ENCODE data around the gene DNAH8.
"Not testable (repeated sequence)": the region's sequence is repeated elsewhere in the genome, so short reads cannot be mapped to it uniquely, and the experiment has no call there.

Gene DNAH8

GRCh38 chr6:38697846-38698245, 17.3 kb upstream of the DNAH8 start:
- DNase-seq (ENCODE audit: low read depth in 2 of 3, low spot score in 1 of 3) = no peak

DNA sequence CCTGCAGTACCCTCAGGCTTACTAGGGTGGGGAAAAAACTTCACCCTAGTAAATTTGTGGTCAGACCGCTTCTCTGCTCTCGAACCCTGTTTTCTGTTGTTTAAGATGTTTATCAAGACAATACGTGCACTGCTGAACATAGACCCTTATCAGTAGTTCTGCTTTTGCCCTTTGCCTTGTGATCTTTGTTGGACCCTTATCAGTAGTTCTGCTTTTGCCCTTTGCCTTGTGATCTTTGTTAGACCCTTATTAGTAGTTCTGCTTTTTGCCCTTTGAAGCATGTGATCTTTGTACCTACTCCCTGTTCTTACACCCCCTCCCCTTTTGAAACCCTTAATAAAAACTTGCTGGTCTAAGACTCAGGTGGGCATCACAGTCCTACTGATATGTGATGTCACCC, 15.4 kb upstream of the DNAH8 start:
- not testable (repeated sequence) for DNase-seq (ENCODE audit: low read depth in 2 of 3, low spot score in 1 of 3)

GRCh38 chr6:38701551-38701950, 13.6 kb upstream of the DNAH8 start:
- DNase-seq (ENCODE audit: low read depth in 2 of 3, low spot score in 1 of 3) = no peak

DNA sequence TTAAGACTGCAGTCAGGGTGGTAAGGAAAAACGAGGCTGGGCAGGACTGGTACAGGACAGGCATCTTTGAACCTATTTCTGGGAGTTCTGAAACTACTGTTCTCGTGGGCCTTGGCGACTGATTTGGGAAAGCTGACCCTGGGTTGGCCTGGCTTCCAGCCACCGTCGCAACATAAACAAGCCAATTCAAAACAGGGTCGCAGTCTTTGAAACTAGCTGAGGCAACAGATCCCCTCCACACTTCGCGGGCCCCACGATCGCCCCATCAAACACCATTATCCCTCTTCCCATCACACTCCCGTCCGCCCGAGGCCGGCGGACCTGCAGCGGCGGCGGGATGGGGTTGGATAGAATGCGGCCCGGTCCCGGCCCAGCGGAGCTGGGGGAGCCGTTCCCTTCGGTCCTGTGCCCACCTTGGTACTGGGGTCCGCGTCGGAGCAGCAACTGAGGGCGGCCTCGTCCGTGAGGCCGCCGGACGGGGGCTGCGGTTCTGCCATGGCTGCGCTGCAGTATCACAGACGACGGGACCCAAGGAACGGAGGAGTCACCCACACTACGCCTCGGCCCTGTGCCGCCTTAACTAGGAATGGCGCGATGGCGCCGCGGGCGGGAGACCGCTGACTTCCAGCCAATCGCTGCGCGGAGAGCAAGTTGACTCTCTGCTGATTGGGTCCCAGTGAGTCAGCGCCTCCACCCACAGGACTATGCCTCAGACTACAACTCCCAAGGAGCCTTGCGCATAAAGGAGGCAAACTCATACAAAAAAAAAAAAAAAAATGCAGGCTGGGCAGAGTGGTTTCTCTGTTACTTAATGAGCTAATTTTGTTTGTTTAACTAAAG, 12.3 kb upstream of the DNAH8 start, which contains the start of gene GLO1:
Gene GLO1 (minus strand): TSS at position 588 of the 840 bp plus-strand sequence. CDS start 91 bp downstream, at position 497.
- DNase-seq (ENCODE audit: low read depth in 2 of 3, low spot score in 1 of 3) = peak; percentile 93 to 96 (median 95)

DNA sequence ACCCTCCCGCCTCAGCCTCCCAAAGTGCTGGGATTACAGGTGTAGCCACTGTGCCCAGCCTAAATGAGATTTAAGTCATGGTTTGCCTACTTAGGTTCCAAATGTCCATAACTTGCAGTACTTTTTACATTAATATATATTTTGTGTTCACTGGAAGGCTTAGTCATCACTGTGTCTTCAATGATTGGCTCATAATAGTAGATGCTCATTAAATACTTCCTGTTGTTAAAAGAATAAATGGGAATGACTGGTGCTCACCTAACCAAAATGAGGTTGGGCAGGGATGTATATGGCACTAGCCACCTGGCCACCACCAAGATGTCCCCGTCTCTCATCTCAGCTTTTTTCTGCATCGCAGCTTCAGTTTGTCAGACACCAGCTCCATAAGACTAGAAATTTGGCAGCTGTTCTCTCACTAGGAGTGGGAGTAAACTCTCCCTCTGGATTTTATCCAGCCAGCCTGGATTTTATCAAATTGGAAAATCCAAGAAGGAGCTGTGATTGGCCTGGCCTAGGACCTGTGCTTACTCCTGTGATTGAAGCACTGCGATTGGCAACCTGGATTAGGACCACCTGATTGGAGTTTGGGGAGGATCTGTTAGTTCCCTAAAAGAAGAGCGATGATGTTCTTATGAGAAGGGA, 11.0 kb upstream of the DNAH8 start:
- DNase-seq (ENCODE audit: low read depth in 2 of 3, low spot score in 1 of 3) = no peak

GRCh38 chr6:38705924-38706323, 9.2 kb upstream of the DNAH8 start:
- DNase-seq (ENCODE audit: low read depth in 2 of 3, low spot score in 1 of 3) = no peak

GRCh38 chr6:38708496-38708895, 6.6 kb upstream of the DNAH8 start:
- no peak for DNase-seq (ENCODE audit: low read depth in 2 of 3, low spot score in 1 of 3)

DNA sequence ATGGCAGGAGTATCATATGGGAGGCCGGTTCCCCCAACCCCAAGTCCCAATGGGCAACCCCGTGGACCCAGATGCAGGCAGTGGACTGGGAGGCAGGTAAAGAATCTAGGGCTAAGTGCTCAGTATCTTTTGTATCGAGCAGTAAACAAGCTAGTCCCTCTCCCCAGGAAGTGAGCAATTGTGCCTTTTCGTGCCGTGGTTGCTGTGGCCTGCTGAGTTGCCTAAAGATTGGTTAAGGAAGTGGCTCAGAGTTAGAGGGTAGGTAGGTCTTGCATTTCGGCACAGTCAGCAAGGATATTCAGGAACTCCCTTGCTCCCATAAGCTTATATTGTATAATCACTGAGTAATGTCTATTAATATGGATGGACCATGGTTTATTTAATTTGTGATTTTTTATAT, 1.3 kb upstream of the DNAH8 start:
- peak; percentile 36 to 53 (median 43) for DNase-seq (ENCODE audit: low read depth in 2 of 3, low spot score in 1 of 3)

DNA sequence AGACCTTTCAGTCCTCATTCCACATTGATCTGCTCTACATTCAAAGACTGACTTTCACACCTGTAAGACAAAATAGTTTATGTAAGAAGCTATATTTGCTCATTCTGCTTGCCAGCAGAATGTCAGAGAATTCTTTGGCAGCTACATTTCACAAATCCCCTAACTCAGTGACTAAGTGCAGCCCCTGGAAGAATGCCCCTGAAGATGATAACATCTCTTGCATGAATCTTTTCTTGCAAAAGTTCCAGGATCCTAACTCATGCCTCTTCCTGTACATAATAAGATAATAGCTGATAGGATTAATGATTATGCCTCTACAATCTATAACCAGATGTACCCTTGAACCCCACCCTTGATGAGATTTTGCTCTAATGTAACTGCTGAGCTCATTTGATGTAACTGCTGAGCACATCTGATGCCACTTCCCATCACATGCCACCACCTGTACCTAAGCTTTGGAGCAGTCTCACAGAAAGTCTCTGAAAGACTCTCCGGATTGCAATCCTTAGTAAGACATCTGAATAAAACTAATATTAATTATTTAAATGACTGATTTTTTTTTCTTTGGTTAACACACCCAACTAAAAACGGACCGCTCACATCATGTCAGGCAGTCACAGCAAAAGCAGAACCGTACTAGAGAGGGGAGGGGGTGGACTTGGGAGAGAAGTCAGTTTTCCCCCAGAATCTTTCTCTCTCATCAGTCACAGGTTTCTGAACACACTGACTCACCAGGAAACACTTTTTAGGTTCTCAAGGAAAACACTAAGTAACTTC, 684 bp upstream of the DNAH8 start:
- no peak for DNase-seq (ENCODE audit: low read depth in 2 of 3, low spot score in 1 of 3)

- no peak for DNase-seq (ENCODE audit: low read depth in 2 of 3, low spot score in 1 of 3)
Measured at GRCh38 chr6:38716825-38717224, 1.7 kb downstream of the DNAH8 start.

- DNase-seq (ENCODE audit: low read depth in 2 of 3, low spot score in 1 of 3) = no peak
Measured at GRCh38 chr6:38719358-38719757, 4.2 kb downstream of the DNAH8 start.

DNA sequence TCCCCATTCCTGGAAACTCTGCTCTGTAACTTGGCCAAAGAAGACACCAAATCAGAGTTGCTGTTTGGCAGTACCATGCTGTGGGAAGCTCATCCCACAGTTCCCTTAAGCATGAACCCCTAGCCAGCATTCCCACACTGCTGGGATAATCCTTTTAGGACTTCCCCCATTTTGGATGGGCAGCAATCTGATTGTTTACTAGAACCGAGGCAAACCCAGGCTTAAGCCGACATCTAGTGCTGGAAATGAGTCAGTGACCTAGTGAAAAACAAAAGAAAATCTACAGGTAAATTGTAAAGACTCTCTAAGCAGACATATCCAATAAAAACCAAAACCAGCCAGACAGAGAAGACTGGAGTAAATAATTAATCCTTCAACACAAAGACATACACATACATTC, 5.2 kb downstream of the DNAH8 start:
- DNase-seq (ENCODE audit: low read depth in 2 of 3, low spot score in 1 of 3) = no peak

DNA sequence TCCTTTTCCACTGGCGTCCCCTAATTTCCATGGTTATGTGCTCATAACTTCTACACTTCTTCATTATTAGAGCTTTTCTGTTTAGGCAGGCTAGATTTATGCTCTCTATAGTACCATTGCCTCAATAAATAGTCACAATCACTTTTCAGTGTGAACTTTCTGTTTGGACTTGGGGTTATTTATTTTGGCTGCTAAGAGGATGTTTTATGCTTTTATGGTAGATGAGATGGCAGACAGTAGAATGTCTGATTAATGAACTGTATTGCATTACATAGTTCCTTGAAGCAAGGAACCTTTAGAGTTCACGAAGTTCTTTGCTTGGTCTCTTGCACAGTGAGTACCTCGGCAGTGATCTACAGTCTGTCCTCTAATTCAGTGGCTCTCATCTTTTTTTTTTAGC, 6.9 kb downstream of the DNAH8 start:
- DNase-seq (ENCODE audit: low read depth in 2 of 3, low spot score in 1 of 3) = no peak

- no peak for DNase-seq (ENCODE audit: low read depth in 2 of 3, low spot score in 1 of 3)
Measured at GRCh38 chr6:38722727-38723334, 7.7 kb downstream of the DNAH8 start.

DNA sequence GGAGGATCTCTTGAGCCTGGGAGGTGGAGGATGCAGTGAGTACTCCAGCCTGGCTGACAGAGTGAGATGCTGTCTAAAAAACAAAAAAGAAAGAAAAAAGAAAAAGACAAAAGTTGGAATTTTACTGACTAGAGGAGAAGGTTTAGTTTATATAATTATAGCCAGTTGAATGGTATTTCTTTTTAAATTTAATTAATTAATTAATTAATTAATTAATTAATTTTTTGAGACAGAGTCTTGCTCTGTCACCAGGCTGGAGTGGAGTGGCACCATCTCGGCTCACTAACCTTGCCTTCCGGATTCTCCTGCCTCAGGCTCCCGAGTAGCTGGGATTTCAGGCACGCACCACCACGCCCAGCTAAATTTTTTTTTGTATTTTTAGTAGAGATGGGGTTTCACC, 8.7 kb downstream of the DNAH8 start:
- no peak for DNase-seq (ENCODE audit: low read depth in 2 of 3, low spot score in 1 of 3)

DNA sequence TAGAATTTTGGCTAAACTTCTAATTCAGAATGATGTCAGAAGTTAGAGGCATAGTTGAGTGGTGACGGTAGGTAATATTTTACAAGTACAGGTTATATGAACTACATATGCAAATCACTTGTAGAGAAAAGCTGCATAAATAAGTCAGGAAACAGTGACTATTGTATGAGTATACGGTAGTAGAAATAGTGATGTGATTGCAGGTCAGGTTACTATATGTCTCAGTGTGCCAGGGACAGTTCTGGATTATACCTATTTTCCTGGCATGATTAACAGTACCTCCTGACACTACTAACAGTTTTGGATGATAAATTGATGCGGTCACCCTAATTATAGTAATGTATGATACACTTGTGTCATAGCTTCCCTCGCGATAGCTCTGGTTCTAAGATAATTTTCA, 9.2 kb downstream of the DNAH8 start:
- DNase-seq (ENCODE audit: low read depth in 2 of 3, low spot score in 1 of 3) = no peak

DNA sequence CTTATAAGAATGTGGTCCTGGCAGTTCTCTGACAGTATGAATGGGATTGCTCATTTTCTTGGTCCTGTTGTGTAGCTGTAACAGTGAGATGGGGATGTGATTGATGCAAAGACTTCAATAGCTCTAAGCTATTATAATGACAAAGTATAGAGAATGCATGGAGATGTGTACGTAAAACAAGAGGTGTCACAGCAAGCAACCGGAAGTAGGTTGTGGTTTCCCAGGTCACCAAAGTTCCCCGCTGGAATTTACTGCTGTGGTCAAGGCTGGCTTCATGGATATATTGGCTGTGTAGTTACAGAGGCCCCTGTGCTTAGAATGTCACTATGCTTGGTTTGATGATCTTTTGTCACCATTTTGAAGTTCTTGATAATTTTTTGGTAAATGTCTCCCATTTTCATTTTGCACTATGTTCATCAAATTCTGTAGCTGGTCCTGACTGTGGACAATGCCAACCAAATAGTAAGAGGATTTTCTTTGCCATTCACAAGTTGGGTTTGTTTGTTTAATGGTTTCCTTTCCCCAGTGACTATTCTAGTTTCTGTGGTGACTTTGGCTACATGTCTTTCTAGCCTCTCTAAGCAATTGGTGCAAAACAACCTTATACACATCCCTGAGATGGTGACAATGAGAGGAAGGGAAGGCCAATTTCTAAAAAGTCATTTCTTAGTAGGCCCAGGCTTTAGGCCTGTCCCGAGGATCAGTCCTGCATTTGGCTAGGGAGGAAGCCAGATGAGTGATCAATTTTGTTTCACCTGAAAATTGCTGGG, 10.5 kb downstream of the DNAH8 start:
- no peak for DNase-seq (ENCODE audit: low read depth in 2 of 3, low spot score in 1 of 3)

DNA sequence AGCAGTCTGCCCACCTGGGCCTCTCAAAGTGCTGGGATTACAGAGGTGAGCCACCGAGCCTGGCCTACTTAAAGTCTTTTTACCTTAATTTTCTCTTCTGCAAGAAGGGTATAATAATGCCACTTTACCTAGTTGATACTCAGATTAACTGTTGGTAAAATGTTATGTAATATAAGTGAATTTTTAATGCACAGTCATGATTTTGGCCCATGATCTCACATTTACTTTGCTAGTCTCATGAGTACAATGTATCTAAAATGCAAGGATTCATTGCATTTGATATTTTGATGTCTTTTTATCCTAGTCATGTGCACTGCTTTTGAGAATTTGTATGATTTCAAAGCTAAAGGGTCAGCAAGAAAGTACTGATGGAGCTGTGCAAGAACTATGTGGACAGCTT, 13.1 kb downstream of the DNAH8 start:
- no peak for DNase-seq (ENCODE audit: low read depth in 2 of 3, low spot score in 1 of 3)

GRCh38 chr6:38730140-38730862, 15.2 kb downstream of the DNAH8 start:
- DNase-seq (ENCODE audit: low read depth in 2 of 3, low spot score in 1 of 3) = no peak

GRCh38 chr6:38736951-38737350, 21.8 kb downstream of the DNAH8 start:
- no peak for DNase-seq (ENCODE audit: low read depth in 2 of 3, low spot score in 1 of 3)
